ENCODE data around the gene PTPRR. TPM values are rescaled to one million over a fixed set of nuclear protein-coding genes. Genes with fewer than 3 reads are reported as not detected.

Gene PTPRR
- total RNA-seq, 2 donors from 2014 or later: 0.52 TPM; not detected in 1

DNA sequence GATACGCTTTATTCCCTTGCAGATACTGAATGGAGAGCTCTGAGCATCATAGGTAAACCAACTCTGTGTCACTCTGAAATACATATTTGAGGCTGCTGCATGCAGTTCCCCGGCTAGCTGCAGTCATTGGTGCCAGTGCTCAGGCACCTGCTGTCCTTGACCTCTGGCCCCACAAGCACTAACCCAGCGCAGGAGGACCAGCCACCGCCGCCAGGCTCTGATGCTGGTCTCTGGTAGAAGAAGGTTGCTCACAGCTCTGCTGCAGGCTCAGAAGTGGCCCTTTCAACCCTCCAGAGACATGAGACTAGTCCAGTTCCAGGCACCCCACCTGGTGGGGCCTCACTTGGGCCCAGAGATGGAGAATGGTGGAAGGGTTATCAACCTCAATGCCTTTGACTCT, 248.8 kb downstream of the PTPRR start:
- intact Hi-C loops (cut with DNase I): no loop called here
- DNase-seq (ENCODE audit: low spot score): no peak

DNA sequence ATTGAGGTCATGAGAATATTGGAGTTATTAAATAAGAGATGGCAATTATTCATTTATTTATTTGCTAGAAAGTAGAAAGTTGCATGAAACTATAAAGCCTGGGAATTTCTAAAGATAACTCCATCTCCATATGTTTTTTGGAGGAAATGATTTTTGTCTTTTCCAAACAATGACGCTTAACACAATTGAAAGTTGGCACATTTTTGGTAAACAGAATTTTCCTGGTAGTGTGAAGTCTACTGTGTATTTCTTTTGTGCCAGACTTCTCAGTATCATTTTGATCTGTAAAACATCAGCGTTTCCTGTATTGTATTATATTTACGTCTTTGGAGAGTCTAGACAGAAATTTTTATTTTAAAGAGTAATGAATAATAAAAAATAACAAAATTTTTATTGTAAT, 249.6 kb downstream of the PTPRR start:
- intact Hi-C loops (cut with DNase I): no loop called here
- no peak for DNase-seq (ENCODE audit: low spot score)

DNA sequence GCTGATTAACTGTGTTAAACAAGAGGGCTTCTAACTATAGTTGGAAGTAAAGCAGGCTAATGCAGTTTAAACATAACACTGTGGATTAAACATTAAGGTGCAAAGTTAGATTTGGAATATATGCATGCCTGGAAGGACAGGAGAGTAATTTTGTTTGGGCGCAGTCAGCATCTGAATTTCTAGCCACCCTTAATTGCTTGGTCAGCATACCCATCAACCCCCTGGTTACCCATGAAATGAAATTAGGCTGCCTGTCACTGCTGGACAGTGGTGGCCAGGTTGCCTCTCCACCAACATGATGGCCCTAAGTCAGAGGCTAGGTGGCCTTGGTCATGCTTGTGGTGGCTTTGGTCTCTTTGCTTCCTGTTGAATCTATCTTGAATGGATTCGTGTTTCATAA, 253.3 kb downstream of the PTPRR start:
- intact Hi-C loops (cut with DNase I): no loop called here

DNA sequence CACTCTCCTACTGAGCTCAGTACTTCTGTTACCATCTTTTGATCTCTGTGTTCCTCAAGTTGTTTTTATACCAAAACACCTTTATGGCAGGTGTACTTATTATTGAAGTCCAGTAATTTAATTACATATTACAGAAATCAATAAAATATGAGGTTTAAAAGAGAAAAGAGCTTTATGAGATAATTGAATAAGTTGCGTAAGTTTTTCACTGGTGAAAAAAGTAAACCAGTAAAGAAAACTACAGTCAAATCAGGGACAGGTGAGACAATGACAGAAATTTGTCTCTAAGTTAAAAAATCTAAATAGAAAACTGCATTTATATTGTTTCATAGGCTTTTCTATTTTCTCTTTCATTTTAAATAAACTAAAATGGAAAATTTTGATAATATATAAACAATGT, 254.2 kb downstream of the PTPRR start:
- intact Hi-C loops (cut with DNase I): no loop called here
- DNase-seq (ENCODE audit: low spot score): no peak

More for the DNA sequence above, 253.3 kb downstream of the PTPRR start:
- DNase-seq (ENCODE audit: low spot score): no peak

DNA sequence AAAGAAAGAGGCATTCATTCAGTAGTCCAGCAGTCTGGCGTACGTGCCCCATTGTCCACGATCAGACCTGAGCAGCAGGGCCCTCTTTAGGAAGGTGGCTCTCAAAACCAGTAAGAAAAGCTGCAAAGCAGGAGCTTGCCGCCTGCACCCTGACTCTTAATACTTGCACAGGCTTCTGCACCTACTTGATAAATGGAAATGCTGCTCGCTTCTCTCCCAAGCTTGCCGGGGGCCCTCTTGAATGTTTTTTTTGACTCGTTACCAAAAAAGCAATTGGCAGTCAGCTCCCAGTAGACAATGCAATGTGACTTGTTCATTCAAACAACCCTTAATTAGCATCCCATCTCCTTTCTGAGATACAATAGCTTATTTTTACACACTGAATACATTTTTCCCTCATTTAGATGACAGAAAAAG, 256.1 kb downstream of the PTPRR start:
- intact Hi-C loops (cut with DNase I): no loop called here

DNA sequence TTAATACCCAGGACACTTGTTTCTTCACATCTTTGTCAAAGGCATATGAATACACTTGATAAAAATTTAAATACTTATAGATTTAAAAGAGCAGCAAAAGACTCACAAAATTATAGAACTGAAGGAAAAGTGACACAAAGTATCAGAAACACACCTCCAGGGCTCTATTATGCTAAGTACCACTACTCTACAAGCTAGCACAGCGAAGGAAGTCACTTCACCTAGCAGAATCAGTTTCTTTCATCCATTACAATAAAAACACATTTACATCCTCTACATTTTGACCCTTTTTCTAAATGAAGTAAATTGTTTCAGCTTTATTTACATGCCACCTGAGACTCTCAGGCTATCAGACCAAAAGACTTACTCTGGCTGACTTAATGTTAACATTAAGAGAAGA, 256.7 kb downstream of the PTPRR start:
- no peak for DNase-seq (ENCODE audit: low spot score)
- intact Hi-C loops (cut with DNase I): no loop called here

More for the DNA sequence above, 256.1 kb downstream of the PTPRR start:
- no peak for DNase-seq (ENCODE audit: low spot score)

DNA sequence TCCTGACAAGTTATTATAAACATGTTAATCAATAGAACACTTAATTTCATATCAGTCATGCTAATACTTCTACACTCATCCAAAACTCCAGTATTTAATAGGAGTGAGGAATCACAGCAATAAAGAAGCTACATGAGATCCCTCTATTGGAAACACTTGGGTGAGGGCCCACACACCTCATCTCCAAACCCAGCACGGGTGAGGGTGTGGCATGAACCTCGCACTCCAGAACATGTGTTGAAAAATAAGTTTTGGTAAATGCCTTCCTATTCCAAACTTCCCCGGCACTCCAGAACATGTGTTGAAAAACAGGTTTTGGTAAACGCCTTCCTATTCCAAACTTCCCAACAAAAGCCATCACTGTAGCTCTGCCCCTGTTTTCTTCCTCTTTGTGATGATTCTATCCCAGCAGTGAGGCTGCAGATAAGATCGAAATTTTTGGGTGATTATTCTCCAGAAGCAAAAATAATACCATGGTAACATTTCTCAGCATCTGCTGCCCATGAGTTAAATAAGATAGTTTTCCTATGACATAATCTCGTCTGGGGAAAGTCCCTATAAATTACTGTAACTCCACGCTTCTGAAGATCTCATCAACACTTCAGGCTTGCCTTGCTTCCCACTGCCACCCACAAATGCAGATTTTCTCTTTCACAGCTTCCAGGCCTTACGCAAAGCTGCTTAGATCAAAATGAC, 258.9 kb downstream of the PTPRR start:
- intact Hi-C loops (cut with DNase I): no loop called here
- no peak for DNase-seq (ENCODE audit: low spot score)

DNA sequence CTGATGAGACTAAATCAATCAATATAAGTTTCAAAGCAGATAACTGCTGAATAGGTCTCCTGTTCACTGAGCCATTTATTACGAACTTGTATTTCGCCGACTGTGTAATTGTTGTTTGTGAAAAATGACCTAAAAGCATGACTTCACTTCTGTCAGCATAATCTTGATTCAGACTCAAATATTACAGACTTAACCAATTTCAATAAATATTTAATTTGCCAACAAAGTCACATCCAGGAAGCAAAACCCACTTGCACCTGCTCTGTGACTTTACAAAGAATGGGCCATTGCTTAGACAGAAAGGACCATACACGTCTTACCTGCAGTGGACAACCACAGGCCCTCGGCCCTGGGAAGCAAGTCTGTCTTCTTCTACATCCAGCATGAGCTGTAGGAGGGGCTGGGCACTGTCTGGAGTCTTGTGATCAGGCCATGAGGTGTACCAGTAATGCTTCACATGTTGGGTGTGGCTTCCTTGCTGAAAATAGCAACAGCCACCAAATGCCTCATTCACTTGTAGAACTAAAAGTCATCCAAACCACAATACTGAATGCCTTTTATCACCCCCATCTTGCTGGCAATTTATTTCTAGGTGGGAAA, 259.8 kb downstream of the PTPRR start:
- intact Hi-C loops (cut with DNase I): no loop called here

DNA sequence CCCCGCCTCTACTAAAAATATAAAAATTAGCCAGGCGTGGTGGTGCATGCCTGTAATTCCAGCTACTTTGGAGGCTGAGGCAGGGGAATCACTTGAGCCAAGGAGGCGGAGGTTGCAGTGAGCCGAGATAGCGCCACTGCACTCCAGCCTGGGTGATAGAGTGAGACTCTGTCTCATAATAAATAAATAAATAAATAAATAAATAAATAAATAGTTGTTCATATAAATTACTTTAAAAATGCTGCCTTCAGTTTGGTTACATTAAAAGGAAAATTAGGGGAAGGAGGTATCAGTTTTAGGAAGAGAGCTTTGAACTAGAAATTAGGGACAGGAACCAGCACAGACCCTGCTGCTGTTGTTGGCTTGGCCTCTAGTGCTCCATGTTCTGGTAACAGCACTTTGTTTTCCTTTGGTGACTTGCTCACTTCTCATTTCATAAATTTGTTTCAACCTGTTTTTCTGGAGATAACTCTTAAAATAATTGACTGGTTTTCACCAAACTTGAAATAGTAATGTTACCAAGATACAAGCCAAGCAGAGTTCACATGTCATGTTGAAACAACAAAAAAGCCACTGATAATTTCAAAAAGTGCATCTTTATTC, 260.4 kb downstream of the PTPRR start:
- intact Hi-C loops (cut with DNase I): no loop called here
- no peak for DNase-seq (ENCODE audit: low spot score)

More for the DNA sequence above, 259.8 kb downstream of the PTPRR start:
- no peak for DNase-seq (ENCODE audit: low spot score)

DNA sequence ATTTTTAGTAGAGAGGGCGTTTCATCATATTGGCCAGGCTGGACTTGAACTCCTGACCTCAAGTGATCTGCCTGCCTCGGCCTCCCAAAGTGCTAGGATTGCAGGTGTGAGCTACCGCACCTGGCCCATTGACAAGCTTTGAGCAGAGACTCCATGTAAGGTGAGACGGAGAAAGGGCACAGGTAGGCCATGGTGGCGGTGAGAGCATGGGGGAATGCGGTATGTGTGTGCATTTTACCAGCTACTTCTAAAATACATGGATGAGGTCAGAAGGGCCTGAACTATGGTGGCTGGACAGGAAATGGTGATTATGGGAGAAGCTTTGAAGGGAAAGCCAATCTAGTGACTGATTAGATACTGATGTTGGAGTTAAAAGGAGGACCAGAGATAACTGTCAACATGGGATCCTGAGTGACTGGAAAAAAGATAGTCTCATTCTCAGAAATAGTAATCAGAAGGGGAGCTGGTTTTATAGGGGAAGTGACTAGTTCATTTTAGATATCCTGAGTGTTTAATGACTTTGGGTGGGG, 261.4 kb downstream of the PTPRR start:
- no peak for DNase-seq (ENCODE audit: low spot score)
- intact Hi-C loops (cut with DNase I): no loop called here

DNA sequence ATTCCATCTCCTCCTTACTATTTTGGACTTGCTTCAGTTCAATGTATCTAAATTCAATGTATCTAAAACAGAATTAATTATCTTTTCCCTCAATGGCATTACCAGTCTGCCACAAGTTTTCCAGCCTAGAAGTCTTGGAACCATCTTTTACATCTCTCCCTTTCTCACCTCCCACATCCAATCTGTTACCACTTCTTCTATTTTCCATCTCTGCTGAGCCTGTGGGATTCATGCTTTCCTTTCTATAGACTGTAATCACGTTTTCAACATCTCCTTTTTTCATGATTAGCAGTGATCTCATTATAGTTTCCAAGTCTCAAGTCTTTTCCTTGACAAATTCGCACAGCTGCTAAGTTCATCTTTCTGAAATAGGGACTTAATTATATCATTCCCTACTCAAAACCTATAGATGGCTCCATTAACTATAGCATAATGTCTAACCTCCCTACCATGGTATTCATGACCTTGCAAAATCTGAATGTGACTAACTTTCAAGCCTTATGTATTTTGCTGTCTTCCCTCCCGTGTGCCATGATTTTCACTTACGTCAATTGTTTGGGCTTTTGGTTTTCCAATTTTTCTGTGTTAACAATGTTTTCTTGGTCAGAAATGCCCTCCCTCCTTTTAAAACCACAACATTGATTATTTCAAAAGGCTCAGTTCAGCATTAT, 262.8 kb downstream of the PTPRR start:
- no peak for DNase-seq (ENCODE audit: low spot score)
- intact Hi-C loops (cut with DNase I): no loop called here

DNA sequence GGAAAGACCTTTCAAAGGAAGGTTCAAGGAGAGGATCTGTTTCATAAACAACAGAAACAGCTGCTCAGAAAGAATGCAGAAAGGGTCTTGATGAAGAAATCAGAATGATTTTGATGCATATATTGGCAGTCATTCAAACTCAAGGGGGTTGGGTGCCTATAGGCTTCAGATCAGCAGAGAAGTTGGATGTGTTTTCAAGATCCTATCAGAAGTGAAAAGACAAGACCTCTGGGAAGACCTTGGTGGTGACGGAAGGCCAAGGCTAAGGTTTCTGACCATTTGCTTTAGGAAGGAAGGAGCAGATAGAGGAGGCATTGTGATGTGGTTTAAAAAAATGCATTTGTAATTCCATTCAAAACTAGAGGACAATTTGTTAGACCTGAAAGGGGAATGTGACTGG, 268.1 kb downstream of the PTPRR start:
- no peak for DNase-seq (ENCODE audit: low spot score)
- intact Hi-C loops (cut with DNase I): no loop called here

DNA sequence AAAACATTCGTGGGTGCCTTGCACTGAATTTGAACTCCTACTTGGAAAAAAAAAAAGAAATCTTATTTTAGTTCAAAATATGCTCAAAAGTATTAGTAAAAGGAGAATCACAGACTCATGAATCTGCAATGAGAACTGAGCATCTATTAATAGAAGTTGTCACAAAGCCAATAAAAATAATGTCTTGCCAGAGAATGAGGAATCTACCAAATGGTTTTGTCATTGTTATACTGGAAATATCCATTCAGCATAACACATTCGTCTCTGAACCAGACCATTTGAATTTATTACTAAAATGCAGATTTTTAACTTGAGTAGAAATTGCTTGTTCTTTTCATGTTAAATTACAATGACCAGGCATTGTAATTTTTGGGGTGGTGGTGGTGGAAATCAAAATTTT, 271.7 kb downstream of the PTPRR start:
- no peak for DNase-seq (ENCODE audit: low spot score)
- intact Hi-C loops (cut with DNase I): no loop called here

DNA sequence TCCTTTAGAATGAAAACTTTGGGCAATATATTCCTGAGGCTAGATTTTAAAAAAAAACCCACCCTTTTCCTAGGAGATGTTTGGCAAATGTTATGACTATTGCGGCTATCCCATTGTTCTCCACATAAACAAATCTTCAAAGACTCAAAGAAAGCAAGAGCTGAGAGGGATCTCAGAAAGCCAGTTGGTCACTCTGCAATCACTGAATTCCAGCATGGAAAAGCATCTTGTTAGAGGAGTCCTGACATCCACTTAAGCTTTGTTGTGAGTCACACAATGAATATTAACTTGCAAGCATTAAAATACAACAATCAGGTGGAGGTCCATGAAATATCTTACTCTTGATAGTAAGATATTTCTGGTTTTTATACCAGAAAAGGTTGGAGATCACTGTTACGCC, 272.3 kb downstream of the PTPRR start:
- DNase-seq (ENCODE audit: low spot score): no peak
- intact Hi-C loops (cut with DNase I): no loop called here

DNA sequence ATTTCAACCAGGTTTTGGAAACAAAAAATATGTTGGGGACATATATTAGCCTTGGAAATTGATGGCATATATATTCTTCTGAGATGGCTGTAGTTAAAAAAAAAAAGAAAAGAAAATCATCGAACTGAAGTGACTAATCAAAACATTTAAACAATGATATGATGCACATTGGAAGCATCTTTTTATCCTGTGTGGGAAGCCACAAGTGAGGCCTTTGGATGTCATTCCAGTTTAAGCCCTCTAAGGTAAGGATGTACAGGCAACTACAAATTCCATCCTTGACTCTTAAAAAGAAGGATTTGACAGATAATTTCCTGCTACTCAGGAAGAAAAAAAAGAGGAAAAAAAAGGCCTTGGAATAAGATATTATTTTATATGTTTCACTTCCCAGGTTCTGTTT, 273.7 kb downstream of the PTPRR start:
- no peak for DNase-seq (ENCODE audit: low spot score)
- intact Hi-C loops (cut with DNase I): no loop called here

DNA sequence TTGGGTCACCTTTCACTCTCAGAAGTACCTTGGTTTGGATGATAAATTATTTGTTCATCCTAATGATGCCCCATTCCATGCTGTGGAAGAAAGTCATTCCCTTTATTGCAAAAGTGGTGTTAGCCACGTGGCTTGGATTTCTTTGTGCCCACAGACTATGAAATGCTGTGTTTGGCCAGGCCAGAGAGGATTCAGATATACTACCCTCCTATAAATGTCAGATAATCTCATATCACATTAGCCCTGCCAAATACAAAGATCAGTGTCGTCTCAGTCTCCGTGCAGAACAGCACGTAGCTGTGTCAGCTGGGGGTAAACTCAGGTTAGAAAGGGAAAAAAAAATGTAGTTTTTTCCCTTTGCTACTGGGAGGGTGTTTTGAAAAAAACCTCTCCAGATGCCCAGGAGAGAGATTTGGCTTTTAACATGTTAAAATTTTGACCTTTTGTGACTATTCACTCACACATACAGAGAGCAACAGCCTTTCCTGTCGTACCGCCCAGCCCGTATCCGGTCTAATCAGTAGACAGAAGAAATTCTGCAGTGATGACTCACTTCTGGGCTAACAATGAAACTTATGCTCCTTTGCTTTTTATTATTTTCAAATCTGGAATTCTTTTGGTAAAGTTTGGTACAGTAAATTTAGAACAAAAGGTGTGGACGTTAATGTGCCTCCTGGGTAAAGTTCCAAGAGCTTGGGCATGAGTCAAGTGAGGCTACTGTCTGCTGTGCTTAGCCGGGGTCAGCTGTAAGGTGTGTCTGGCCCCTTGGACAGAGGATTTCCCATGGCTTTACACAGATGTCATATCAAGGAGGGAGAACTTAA, 274.8 kb downstream of the PTPRR start:
- peak; percentile 89 for DNase-seq (ENCODE audit: low spot score)
- intact Hi-C loops (cut with DNase I): no loop called here

DNA sequence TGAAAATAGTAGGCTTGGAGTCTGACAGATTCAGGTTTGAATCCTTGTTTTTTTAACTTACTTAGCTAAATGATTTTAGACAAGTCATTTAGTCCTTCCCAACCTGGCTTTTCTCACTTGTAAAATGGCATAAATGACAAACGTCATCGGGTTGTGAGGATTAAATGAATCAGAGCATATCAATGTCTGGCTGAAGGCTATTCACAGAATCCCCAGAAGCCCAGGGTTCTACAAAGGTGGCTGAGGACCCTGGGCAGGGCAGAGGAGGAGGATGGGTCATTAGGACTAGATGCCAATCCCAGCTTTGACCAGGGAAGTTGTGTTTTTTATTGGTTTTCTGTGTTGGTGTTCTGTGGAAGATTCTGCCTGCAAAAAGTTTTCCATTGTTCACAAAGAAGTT, 275.7 kb downstream of the PTPRR start:
- intact Hi-C loops (cut with DNase I): no loop called here
- DNase-seq (ENCODE audit: low spot score): no peak

DNA sequence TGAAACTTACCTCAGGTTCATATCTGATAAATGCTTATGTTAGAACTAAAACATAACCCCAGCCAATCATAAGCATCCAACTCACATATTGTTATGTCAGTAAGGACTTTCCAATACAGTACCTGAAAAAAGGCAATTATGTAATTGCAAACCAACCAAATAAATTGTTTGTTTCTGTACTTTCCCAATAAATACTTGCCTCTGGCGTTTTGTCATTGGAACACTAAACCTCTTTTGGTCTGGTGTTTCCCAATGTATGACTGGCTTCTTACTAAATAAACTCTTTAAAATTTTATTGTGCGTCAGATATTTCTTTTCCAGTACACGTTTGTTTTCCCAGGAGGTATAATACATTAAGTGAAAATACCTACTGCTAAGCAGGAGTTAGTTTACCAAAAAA, 276.6 kb downstream of the PTPRR start:
- DNase-seq (ENCODE audit: low spot score): no peak
- intact Hi-C loops (cut with DNase I): no loop called here

DNA sequence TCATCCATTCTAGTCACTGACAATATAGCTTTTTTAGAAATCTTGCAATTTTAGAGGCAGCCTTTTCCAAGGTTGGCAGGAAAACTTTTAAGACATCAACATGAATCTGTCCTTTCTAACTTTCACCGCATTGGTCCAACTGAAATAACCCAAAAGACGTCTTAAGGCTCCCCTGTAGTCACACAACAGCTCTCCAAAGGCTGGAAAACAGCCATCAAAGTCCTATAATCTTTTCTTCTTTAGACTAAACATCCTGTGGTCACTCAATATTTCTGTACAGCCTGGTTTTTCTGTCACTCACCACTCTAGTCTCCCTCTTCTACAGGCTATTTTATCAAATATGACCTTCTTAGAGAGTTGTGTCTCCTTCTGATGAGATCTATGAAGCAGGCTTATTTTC, 278.8 kb downstream of the PTPRR start:
- DNase-seq (ENCODE audit: low spot score): no peak
- intact Hi-C loops (cut with DNase I): no loop called here
